ENCODE data around the gene OSCAR.
"Not testable (repeated sequence)": the region's sequence is repeated elsewhere in the genome, so short reads cannot be mapped to it uniquely, and the experiment has no call there.

The OSCAR gene

DNA sequence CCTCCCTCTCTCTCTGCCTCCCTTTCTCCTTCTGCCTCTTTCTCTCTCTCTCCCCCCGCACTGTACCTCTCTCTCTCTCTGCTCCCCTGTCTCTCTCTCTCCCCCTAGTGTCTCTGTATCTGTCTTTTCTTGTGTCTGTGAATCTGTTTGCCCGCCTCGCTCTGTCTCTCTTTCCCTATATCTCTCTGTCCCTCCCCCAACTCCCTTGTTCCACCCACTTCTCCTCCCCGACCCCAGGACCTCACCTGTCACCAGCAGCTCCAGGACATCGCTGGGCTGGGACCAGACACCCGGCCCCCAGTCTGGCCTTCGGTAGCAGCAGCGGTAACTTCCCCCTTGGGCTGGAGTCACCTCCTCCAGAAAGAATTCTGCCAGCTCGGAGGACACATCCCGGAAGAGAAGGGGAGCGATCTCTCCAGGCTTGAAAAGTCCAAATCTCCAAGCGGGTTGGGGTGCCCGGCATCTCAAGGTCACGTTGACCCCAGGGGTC lies 3.9 kb downstream of the OSCAR start:
- peak overlapping the region; percentile 50 to 68 (median 59) for H3K4me3 Mint-ChIP-seq
- no peaks in the 10 kb centered on the region for H3K4me1 Mint-ChIP-seq
- H3K9me3 Mint-ChIP-seq: peaks cover 6% of the 10 kb centered on the region
- H3K27ac Mint-ChIP-seq: no peak overlapping the region
- peaks cover 61% of the 10 kb centered on the region for H3K27me3 Mint-ChIP-seq (ENCODE audit: low read depth)
- no peaks in the 10 kb centered on the region for H3K36me3 Mint-ChIP-seq (ENCODE audit: low read depth)
- TF ChIP-seq, protein P1, sequence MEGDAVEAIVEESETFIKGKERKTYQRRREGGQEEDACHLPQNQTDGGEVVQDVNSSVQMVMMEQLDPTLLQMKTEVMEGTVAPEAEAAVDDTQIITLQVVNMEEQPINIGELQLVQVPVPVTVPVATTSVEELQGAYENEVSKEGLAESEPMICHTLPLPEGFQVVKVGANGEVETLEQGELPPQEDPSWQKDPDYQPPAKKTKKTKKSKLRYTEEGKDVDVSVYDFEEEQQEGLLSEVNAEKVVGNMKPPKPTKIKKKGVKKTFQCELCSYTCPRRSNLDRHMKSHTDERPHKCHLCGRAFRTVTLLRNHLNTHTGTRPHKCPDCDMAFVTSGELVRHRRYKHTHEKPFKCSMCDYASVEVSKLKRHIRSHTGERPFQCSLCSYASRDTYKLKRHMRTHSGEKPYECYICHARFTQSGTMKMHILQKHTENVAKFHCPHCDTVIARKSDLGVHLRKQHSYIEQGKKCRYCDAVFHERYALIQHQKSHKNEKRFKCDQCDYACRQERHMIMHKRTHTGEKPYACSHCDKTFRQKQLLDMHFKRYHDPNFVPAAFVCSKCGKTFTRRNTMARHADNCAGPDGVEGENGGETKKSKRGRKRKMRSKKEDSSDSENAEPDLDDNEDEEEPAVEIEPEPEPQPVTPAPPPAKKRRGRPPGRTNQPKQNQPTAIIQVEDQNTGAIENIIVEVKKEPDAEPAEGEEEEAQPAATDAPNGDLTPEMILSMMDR (IDR thresholded peaks at IDR 0.05; ENCODE audit: unreplicated experiment in 3 of 3): no peak

DNA sequence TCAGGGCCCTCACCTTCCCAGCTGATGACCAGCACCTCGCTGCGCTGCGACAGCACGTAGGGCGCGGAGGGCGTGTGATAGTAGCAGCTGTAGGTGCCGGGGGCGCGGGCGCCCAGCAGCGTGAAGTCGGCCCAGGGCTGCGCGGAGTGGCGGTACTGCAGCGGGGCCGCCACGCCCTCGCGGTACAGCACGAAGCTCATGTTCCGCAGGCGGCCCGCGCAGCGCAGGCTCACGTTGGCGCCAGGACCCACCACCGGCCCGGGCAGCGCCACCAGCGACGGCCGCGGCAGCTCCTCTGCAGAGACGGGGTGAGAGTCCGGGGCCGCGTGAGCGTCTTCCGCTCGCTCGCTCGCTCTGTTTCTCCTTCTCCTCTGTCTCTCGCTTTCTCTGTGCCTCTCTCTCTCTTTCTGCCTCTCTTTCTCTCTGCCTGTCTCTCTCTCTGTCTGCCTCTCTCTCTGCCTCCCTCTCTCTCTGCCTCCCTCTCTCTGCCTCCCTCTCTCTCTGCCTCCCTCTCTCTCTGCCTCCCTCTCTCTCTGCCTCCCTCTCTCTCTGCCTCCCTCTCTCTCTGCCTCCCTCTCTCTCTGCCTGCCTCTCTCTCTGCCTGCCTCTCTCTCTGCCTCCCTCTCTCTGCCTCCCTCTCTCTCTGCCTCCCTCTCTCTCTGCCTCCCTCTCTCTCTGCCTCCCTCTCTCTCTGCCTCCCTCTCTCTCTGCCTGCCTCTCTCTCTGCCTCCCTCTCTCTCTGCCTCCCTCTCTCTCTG lies 4.6 kb downstream of the OSCAR start:
- not testable (repeated sequence) for H3K27ac Mint-ChIP-seq; H3K36me3 Mint-ChIP-seq (ENCODE audit: low read depth); H3K4me1 Mint-ChIP-seq; H3K9me3 Mint-ChIP-seq
- H3K4me3 Mint-ChIP-seq: peak overlapping the region; percentile 65 to 69 (median 68)
- H3K27me3 Mint-ChIP-seq (ENCODE audit: low read depth): peaks cover 66% of the 10 kb centered on the region

DNA sequence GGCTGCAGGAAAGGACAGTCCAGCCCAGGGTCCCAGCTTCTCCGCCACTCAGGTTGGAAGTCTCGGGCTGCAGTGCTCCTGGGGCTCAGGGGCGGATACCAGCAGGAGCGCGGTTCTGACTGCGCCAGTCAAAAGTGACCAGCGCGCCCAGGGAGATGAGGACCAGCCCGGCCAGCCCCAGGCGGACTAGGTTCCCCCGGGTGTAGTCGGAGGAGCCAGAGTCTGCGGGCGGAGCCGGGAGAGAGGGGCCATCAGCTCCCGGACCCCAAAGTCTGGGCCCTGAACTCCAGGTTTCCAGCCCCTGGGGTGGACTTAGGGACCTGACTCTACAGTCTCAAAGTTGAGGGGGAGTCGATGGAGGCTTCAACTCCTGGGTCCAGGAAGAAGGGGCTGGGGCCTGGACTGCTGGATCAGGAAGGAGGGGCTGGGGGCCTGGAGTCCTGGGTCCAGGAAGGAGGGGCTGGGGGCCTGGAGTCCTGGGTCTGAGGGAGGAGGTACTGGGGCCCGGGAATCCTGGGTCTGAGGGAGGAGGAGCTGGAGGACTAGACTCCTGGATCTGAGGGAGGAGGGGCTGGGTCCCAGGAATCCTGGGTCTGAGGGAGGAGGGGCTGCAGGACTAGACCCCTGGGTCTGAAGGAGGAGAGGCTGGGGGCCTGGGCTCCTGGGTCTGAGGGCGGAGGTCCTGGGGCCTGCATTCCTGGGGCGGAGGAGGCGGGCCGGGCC lies 5.3 kb downstream of the OSCAR start:
- Mint-ChIP-seq H3K4me1 (no peaks in the 10 kb centered on the region), H3K27me3 (ENCODE audit: low read depth) (peaks cover 66% of the 10 kb centered on the region), H3K9me3 (peaks cover 6% of the 10 kb centered on the region), H3K27ac (no peak overlapping the region), H3K36me3 (ENCODE audit: low read depth) (no peaks in the 10 kb centered on the region), H3K4me3 (no peak overlapping the region)
- TF ChIP-seq, protein P1 (IDR thresholded peaks at IDR 0.05; ENCODE audit: unreplicated experiment in 3 of 3): no peak

DNA sequence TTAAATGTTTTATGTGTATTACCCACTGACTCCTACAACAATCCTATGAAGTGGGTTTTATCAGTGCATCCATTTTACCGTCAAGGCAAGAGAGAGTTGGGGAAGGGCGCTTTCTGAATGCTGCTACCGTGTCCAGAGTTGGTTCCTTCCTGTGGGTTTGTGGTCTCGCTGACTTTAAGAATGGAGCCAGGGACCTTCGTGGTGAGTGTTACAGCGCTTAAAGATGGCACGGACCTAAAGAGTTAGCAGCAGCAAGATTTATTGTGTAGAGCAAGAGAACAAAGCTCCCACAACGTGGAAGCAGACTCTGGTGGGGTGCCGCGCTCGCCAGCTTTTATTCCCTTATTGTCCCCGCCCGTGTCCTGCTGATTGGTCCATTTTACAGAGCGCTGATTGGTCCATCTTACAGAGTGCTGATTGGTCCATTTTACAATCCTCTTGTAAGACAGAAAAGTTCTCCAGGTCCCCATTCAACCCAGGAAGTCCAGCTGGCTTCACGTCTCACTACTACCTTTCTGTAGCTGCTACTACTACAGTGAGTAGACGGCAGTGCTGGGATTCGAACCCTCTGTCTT lies 6.1 kb downstream of the OSCAR start:
- H3K4me1 Mint-ChIP-seq: no peaks in the 10 kb centered on the region
- H3K27ac Mint-ChIP-seq: no peak overlapping the region
- peaks cover 6% of the 10 kb centered on the region for H3K9me3 Mint-ChIP-seq
- peaks cover 59% of the 10 kb centered on the region for H3K27me3 Mint-ChIP-seq (ENCODE audit: low read depth)
- no peaks in the 10 kb centered on the region for H3K36me3 Mint-ChIP-seq (ENCODE audit: low read depth)
- TF ChIP-seq, protein P1 (IDR thresholded peaks at IDR 0.05; ENCODE audit: unreplicated experiment in 3 of 3): no peak
- H3K4me3 Mint-ChIP-seq: no peak overlapping the region

DNA sequence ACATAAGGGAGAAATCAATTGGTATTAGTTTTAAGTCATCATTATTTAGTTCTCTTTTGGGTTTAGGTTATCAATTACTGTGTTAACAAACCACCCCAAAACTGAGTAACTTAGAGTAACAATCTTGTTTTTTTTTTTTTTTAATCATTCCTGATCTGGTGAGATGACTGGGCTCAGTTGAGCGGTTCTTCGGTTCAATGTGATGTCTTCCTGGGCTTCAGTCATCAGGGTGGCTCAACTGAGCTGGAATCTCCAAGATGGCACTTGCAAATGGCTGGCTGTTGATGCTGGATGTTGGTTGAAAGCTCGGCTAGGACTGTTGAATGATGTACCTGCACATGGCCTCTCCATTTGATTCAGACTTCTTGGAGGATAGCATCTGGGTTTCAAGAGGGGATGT lies 16.2 kb downstream of the OSCAR start:
- TF ChIP-seq, protein P1 (IDR thresholded peaks at IDR 0.05; ENCODE audit: unreplicated experiment in 3 of 3): no peak
- Mint-ChIP-seq H3K4me1 (no peaks in the 10 kb centered on the region), H3K27ac (no peak overlapping the region), H3K36me3 (ENCODE audit: low read depth) (no peaks in the 10 kb centered on the region), H3K27me3 (ENCODE audit: low read depth) (peaks cover 5% of the 10 kb centered on the region), H3K9me3 (peaks cover 3% of the 10 kb centered on the region), H3K4me3 (no peak overlapping the region)

DNA sequence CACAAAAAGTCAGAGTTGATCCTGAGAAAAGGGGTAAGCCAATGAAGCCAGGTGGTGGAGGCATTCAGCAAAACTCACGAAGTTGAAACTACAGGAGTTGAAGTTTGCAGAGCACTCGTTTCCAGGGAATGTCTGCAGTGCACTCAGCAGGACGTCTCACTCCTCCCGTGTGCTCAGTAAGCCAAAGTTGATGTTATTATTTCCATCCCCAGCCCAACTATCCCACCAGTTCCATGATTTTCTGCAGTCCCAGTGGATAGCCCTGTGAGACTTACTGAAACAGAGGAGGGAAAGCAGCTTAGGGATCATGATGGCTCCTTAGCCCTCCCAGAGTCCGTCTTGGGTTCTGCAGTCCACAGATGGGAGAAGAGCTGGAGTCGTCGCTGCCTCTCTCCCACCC lies 19.6 kb downstream of the OSCAR start, which contains the start of gene TARM1:
TSS of gene TARM1 (minus strand) at position 334 of the 400 bp plus-strand sequence. CDS start at position 309, 25 bp downstream.
- no peak within 1 kb of the TSS for H3K4me3 Mint-ChIP-seq
- no peak within 1 kb of the TSS for H3K27ac Mint-ChIP-seq
- TF ChIP-seq, protein P1 (IDR thresholded peaks at IDR 0.05; ENCODE audit: unreplicated experiment in 3 of 3): no peak
- no peaks in the 10 kb centered on the region for H3K4me1 Mint-ChIP-seq
- peaks cover 5% of the 10 kb centered on the region for H3K9me3 Mint-ChIP-seq
- H3K27me3 Mint-ChIP-seq (ENCODE audit: low read depth): peaks cover under 1% of the 10 kb centered on the region
- H3K36me3 Mint-ChIP-seq (ENCODE audit: low read depth): no peaks in the 10 kb centered on the region

Data from nephron (organoid).